Measurements from ENCODE around the gene KLHDC8A.

The KLHDC8A gene

DNA sequence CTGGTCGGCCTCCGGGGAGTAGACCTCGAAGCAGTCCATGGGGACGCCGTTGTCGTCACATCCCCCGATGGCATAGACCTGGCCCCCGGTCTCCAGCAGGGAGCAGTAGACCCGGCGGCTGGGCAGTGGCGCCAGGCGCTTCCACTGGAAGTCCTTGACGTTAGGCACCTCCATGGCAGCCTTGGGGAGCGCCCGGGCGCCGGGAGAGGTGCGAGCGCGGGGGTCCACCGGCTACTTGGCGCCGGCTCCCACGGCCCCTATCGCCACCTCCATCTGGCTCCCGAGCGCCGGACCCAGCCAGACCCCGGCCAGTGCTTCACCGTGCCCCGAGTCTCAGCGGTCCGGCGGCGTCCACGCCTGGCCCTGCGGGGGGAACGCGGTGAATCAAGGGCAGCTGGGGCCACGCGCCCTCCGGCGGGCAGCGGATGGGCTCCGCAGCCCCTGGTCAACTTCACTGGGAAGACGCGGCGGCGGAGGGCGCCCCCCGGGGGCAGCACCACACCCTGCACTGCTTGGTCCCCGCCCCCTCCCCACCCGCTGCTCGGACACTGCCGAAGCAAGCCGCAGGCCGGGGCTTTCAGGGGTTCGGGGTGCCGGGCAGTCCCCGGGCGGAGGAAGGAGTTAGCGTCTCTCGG is 13.2 kb downstream of the KLHDC8A start:
- no peak for DNase-seq

- no peak for DNase-seq
These were observed 13.7 kb downstream of the KLHDC8A start for GRCh38 chr1:205342986-205343385.

GRCh38 chr1:205340676-205341075 is 16.0 kb downstream of the KLHDC8A start:
- DNase-seq = no peak

- DNase-seq = no peak
These were observed 17.0 kb downstream of the KLHDC8A start for GRCh38 chr1:205339717-205340116.

- DNase-seq = no peak
These were observed 17.5 kb downstream of the KLHDC8A start for GRCh38 chr1:205339197-205339702.

DNA sequence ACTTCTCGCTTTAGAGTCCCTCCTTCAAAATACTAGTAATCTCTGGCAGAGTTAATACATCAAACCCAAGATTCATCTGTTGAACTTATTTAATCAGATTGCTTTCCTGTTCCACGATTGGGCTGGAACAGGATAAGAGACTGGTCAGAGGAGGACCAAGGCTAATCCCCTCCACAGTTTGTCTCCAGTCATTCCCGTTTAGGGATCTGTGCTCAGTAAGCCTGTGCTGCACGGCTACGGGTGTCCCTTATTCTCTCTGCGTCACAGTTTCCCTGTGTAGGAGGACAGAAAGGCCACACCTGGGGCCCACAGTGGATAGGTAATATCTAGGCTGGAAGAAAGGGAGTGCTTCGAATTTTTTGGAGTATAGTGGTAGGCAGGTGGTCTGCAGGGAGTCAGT is 18.7 kb downstream of the KLHDC8A start:
- no peak for DNase-seq

DNA sequence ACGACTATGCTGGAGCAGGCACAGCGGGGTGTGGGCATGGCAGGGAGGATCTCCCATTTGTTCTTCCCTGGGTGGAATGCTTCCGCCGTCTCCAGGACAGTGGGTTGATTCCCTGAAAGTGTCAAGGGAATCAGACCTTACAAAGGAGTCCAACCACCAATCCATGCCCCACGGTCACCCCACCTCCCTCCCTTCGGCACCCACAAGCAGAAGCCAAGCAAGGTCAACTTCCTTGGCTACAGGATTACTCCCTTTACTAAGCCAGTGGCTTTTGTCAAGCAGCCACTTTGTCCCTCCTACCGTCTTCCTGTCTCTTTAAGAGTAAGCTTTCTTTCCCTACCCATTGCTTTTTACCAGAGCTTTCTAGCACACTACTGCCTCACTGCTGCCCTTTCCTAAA is 19.2 kb downstream of the KLHDC8A start:
- no peak for DNase-seq

GRCh38 chr1:205335692-205336091 is 21.0 kb downstream of the KLHDC8A start:
- peak; percentile 78 for DNase-seq

DNA sequence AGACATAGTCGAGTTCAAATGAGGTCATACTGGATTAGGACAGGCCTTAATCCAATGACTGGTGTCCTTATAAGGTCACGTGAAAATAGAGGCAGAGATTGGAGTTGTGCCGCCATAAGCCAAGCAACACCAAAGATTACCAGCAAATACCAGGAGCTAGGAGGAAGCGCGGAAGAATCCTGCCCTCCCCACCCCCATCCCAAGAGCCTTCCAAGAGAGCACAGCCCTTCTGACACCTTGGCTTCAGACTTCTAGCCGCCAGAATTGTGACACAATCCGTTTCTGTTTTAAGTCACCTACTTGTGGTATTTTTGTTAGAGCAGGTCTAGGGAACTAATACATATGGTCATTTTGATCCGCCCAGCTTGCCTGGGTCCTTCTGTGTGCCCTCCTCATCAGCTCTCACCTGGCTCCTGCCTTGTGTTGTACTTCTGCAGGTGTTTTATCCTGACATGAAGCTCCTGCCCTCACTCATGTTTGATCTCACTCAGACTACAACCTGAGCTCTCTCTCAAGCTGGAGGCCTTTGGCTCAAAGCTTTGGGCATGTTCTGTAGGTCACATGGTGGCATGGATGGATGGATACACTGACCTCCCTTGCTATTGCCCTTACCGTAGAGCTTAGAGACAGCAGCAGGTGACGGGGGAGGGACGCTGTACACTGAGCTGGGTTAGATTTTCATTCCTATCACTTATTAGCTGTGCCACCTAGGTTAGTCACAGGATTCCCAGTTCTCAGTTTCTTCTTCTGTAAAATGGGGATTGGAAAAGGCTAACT is 24.5 kb downstream of the KLHDC8A start:
- no peak for DNase-seq

- DNase-seq = no peak
These were observed 26.6 kb downstream of the KLHDC8A start for GRCh38 chr1:205330150-205330549.

DNA sequence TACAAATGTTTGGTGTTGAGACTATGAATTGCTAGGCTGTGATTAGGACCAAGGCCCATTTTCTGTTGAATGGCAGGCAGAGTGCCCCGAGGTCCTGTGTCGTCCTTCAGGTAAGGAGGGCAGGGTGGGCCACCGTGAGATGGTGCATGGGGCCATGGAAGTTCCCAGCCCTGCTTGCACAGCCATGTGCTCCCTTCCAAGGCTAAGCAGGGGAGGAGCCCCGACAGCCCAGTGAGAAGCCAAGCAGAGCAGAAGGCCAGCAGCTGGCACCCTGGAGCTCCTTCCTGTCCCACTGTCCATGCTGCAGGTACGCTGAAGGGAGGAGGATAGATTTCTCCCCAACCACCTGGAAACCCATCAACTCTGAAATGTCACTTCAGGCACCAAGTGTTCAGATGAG is 27.0 kb downstream of the KLHDC8A start:
- no peak for DNase-seq

DNA sequence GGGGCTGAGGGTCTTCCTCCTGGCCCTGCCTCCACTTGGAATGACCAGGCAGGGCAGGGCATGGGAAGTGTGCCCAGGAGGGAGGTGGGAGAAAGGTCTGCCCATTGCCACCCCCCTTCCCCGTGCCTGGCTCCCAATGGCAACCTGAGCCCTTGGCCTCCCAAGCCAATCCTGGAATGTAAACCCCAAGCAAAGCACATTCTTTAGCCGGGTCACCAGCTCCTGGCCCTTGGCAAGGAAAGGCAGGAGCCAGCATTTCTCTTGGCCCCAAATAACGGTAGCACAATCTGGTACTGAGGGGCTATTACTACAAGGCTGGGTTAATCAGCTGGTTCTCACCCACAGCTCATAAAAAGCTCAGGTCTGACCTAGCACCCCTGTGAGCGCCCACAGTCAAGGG is 28.2 kb downstream of the KLHDC8A start:
- no peak for DNase-seq

GRCh38 chr1:205326812-205327466 is 29.8 kb downstream of the KLHDC8A start:
- DNase-seq = no peak

DNA sequence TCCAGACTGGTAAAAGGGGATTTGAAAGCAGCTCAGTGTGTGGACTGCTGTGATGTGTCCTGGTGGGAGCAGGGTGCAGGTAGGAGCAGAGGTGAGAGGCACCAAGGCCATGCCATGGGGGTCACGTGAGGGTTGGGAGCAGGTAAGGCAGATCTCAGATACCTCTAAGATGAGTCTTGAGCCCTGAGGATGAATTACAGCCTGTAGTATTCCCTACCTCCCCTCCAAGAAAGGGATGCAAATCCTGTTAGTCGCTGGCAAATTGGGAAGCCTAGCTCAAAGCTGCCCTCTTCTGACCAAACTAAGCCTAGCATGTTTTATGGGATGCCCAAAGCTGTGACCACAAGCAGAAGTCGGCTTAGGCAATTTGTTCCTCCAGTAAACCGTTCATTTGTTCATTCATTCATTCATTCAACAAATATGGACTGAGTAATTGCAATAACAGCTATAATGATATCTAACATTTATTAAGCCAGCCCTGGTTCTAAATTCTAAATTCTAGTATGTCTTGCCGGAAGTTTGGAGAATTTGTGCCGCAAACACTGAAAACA is 31.3 kb downstream of the KLHDC8A start:
- DNase-seq = peak; percentile 48

GRCh38 chr1:205324781-205325180 is 31.9 kb downstream of the KLHDC8A start:
- no peak for DNase-seq

- DNase-seq = no peak
These were observed 32.9 kb downstream of the KLHDC8A start for GRCh38 chr1:205323794-205324193.

GRCh38 chr1:205321959-205322283 is 34.8 kb downstream of the KLHDC8A start:
- DNase-seq = no peak

- DNase-seq = peak; percentile 84
These were observed 35.4 kb downstream of the KLHDC8A start, which contains the start of gene NUAK2 for GRCh38 chr1:205321162-205321958. Gene NUAK2, minus strand, starts transcription at chr1:205321745. Its CDS starts 117 bp downstream, at chr1:205321628.

DNA sequence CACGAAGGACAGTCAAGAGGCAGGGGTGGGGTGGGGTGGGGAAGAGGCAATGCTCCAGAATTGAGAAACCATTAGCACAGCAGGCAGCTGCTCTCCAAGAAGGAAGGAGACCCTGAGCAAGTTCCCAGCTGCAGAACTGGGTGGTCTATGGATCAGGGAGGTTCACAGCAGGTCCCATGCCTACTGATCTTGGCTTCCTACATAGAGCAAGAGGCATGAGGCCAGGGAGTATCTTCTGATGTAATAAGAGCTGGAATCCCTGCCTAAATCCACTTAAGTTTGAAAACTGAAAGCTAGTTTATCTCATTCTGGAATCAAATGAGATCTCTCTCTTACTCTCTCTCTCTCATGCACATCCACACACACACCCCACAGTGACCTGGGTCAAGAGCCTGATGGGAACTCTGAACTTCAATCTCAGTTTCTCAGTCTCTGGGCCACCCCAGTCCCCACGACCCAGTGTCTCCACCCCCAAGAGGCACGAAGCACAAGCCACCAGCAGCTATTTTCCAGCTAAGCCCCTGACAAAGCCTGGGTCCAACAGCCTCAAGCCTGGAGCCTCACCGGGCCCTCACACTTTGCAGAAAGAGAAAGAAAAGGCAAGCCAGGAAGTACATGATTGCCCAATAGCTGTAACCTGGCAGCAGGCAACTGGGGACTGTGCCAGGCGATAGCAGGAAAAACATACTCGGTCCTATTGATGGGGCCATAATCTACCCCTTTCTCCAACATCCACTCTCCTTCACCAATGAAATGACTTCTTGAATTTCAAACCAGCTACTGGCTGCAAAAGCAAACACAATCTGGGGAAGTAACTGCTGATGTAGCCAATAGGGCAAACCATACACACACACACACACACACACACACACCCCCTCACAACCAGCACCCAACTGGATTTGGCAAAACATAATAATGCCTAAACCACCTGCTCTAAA is 37.4 kb downstream of the KLHDC8A start:
- no peak for DNase-seq

- no peak for DNase-seq
These were observed 38.3 kb downstream of the KLHDC8A start for GRCh38 chr1:205318231-205318991.

Data from activated CD4-positive, alpha-beta T cell treated with anti-CD3 and anti-CD28 coated beads, Interleukin-2, amount 50 U/mL, for 1 hour (primary cell).